ENCODE measurements around the gene NDUFV1. TPM values are rescaled to one million over a fixed set of nuclear protein-coding genes. Genes with fewer than 3 reads are reported as not detected.
A peak's percentile ranks its signal among the peaks of the same experiment; 100 is the strongest.

NDUFV1 gene
- total RNA-seq, 2 donors from 2014 or later: 422 to 434 TPM

DNA sequence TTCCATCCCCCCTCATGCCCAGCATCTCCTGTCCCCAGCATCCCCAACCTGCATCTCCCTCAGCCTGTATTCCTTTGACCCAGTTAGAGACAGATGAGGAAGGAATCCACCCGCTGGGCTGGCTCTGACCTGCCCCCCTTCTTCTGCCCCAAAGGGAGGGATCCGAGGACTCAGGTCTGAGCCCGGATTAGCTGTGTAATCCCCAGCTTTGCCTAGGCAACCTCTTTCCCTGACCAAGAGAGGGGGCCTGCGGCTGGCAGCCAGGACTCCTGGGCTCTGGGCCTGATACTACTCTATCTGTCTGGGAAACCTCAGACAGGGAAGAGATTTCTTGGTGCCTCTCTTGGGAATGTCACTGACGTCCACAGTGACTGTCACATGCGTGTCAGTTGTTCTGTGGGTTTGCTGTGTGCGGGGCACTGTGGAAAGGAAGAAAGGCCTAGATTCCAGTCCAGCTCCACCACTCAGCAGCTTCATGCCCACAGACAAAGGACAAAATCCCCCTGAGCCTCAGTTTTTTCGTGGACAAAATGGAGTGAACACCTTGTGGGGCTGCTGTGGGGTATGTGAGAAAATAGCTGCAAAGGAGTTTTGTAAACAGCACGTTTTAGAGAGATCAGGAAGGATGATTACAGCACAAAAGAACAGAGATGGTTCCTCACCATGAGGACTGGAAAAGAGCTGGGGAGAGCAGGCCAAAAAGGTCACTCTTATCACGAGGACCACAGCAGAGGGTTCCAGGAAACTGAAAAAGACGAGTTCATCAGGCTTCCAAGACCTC is 1.3 kb upstream of the NDUFV1 start:
- ATAC-seq (no peak), DNase-seq (no peak)
- intact Hi-C loops (cut with DNase I): no loop called here

GRCh38 chr11:67606093-67606491 is 644 bp upstream of the NDUFV1 start:
- ATAC-seq (peak; percentile 33 to 58), DNase-seq (no peak)
- intact Hi-C loops (cut with DNase I): no loop called here

GRCh38 chr11:67607507-67607906 is 771 bp downstream of the NDUFV1 start:
- DNase-seq (no peak), ATAC-seq (no peak)
- intact Hi-C loops (cut with DNase I): no loop called here

DNA sequence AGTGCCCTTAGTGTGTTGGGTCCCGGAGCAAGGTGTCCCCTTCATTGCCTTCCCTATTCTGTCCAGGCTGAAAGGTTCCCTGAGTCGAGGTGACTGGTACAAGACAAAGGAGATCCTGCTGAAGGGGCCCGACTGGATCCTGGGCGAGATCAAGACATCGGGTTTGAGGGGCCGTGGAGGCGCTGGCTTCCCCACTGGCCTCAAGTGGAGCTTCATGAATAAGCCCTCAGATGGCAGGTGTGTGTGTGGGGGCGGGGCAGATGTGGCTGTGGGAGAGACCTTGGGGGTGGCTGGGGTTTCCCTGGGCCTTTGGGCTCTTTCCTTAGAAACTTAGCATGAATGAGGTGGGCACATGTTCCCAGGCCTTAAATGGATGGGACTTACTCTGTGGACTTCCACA is 1.8 kb downstream of the NDUFV1 start:
- DNase-seq (no peak), ATAC-seq (no peak)
- intact Hi-C loops (cut with DNase I): no loop called here

DNA sequence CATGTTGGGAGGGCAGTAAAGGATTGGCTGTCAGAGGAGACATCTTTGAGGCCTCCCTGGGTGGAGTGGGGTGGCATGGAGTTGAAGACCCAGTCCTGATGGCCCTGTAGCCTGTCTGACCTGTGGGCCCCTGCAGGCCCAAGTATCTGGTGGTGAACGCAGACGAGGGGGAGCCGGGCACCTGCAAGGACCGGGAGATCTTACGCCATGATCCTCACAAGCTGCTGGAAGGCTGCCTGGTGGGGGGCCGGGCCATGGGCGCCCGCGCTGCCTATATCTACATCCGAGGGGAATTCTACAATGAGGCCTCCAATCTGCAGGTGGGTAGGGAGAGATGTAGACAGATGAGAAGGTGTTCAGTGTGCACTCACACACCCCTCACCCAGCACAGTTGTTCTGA is 2.6 kb downstream of the NDUFV1 start:
- intact Hi-C loops (cut with DNase I): no loop called here
- ATAC-seq (no peak), DNase-seq (no peak)

DNA sequence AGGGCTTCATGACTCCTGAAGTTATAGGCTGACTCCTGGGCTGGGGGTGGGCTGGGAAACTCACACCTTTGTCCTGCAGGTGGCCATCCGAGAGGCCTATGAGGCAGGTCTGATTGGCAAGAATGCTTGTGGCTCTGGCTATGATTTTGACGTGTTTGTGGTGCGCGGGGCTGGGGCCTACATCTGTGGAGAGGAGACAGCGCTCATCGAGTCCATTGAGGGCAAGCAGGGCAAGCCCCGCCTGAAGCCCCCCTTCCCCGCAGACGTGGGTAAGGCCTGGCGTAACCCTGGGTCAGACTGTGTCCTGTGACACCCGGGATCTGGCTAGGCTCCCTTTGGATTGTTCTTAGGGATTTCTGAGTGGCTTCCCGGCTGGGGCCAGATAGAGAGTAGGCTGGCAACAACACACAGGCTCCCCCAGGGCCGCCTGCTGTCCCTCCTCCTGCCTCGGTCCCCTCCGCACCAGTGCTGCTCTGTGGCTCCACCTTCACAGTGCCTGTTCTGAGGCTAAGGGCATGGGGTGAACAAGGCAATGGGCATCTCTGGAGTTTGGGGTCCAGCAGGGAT is 3.6 kb downstream of the NDUFV1 start:
- no peak for DNase-seq
- ATAC-seq: no peak
- intact Hi-C loops (cut with DNase I): no loop called here

DNA sequence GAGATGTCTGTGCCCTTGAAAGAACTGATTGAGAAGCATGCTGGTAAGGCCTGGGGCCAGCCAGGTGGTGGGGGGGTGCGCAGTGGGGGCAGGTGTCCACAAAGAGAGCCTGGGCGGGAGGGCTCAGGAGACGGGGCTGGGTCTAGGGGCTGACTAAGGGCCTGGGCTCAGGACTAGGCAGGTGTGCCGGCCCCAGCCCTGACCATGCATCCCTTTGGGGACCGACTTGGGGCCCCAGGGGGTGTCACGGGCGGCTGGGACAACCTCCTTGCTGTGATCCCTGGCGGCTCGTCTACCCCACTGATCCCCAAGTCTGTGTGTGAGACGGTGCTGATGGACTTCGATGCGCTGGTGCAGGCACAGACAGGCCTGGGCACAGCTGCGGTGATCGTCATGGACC is 4.4 kb downstream of the NDUFV1 start:
- ATAC-seq: no peak
- DNase-seq: no peak
- intact Hi-C loops (cut with DNase I): no loop called here

DNA sequence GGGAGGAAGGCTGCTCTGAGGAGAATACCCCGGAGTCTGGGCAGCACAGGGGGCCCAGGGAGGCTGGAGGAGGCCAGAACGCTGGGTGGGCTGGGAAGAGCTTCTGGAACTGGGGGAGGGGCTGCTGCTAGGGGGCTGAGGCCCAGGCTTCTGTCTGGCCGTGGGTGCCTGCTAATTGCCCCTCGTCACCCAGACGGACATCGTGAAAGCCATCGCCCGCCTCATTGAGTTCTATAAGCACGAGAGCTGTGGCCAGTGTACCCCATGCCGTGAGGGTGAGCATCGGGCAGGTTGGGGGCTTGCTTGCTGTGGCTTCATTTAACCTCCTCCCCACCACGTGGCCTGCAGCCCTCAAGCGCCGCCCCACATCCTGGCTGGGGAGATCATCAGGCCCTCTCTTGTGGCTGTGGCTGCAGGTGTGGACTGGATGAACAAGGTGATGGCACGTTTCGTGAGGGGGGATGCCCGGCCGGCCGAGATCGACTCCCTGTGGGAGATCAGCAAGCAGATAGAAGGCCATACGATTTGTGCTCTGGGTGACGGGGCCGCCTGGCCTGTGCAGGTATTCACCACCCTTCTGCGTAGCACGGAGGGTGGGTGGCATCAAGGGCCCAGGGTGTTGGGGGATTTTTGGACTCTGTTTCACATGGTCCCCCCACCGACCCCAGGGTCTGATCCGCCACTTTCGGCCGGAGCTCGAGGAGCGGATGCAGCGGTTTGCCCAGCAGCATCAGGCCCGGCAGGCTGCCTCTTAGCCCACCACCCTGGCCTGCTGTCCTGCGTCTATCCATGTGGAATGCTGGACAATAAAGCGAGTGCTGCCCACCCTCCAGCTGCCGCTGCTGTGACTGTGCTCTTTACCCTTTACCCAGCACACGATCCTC is 5.2 kb downstream of the NDUFV1 start:
- intact Hi-C loops (cut with DNase I): no loop called here
- DNase-seq (no peak), ATAC-seq (no peak)

GRCh38 chr11:67612751-67613150 is 6.0 kb downstream of the NDUFV1 start:
- intact Hi-C loops (cut with DNase I): no loop called here
- no peak for DNase-seq
- no peak for ATAC-seq

DNA sequence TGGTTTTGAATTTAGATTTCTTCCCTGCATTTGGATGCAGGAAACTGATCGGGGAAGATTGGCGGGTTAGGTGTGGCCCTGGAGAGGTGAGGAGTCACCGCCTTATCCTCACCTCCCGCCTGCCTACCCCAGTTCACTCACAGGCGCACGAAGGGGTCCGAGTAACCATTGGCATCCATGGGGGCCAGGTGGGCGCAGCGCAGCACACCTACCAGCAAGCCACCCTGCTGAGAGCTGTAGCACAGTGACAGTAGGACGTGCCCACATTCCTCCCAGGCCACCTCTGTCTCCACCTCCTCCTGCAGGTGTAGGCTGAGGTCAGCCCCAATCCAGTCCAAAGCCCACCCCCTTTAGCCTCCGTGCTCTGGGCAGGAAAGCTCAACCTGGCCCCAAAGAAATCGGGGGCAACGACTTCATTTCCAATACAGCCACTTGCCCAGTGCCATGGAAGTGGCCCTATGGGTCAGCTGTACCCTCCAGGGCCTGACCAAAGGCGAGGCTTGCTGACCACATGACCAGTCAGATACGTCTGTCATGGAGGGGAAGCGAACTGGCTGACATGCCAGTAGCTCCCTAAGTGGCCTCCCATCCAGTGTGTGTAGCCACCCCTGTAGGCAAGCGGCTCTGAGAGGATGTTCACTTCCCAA is 6.7 kb downstream of the NDUFV1 start:
- ATAC-seq (peak in 1 of 2 donors; percentile 7), DNase-seq (no peak)
- intact Hi-C loops (cut with DNase I): no loop called here

- intact Hi-C loops (cut with DNase I): no loop called here
- DNase-seq: peak; percentile 72
- peak; percentile 53 to 66 for ATAC-seq
These were observed 7.4 kb downstream of the NDUFV1 start for GRCh38 chr11:67613960-67614715.

- intact Hi-C loops (cut with DNase I): no loop called here
- ATAC-seq (peak; percentile 23 to 36), DNase-seq (no peak)
These were observed 8.3 kb downstream of the NDUFV1 start for GRCh38 chr11:67614730-67615714.

- no peak for ATAC-seq
- no peak for DNase-seq
These were observed 9.1 kb downstream of the NDUFV1 start for GRCh38 chr11:67615728-67616430.

DNA sequence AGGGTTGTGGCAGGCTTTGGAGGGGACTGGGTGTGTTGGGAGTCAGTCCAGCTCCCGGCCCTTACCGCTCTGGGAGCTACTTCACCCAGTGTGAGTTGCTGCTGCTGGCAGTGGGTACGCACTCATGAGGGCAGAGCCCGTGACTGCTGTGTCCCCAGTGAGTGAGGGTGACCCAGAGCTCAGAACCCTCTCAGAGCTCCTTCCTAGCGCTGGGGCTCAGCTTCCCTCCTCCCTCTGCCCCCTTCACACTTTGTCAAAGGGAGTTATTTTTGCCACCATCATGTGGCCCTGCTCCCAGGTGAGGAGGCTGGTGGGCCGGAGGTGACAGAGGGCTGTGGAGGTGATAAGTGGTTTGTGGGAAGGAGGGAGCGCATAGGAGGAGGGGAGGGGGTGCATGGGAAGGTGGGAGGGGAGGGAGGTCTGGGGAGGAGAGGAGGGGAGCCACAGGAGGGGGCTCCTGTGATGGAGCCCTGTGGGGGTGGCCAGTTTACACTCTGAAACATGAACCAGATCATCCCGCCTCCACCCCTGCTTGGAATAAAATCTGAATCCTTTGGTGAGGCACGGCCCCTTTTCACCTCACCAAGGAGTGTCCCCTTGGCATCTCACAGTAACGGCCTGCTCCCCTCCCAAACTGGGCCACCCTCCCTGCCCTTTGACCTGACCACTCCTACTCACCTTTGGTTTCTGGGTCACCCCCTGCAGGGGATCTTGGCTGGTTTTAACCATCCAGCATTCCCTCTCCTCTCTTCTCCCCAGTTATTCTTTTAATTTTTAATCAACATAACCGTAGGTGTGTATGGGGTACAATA is 9.9 kb downstream of the NDUFV1 start:
- intact Hi-C loops (cut with DNase I): no loop called here
- ATAC-seq (peak; percentile 10 to 13), DNase-seq (no peak)

More at GRCh38 chr11:67615728-67616430, 9.1 kb downstream of the NDUFV1 start:
- intact Hi-C loops (cut with DNase I): no loop called here

- no peak for DNase-seq
- intact Hi-C loops (cut with DNase I): no loop called here
- no peak for ATAC-seq
These were observed 10.7 kb downstream of the NDUFV1 start for GRCh38 chr11:67617243-67617953.

Measured in left cardiac atrium (tissue), 4 donors.